HUES48 (cell line): Measurements from ENCODE around the gene RPL32.
A peak's percentile ranks its signal among the peaks of the same experiment; 100 is the strongest.

ENCODE experiments used
- H3K27ac ChIP-seq: one replicate; pipeline ENCODE4 v1.7.0; 2013; ENCODE audit warnings: low read depth, low read length, inconsistent platforms
- H3K27me3 ChIP-seq: 2 replicates; pipeline ENCODE4 v1.6.1; 2013; ENCODE audit warnings: mild to moderate bottlenecking, low read length; ENCODE audit not compliant: control insufficient read depth, insufficient read depth
- H3K36me3 ChIP-seq: 2 replicates; pipeline ENCODE4 v1.6.1; 2013; ENCODE audit warnings: low read length; ENCODE audit not compliant: control insufficient read depth, insufficient read depth
- H3K4me1 ChIP-seq: 2 replicates; pipeline ENCODE4 v1.6.1; 2013; ENCODE audit warnings: mild to moderate bottlenecking, low read length; ENCODE audit not compliant: control insufficient read depth, insufficient read depth
- H3K4me3 ChIP-seq: 2 replicates; pipeline ENCODE4 v1.5.1; 2013; ENCODE audit warnings: mild to moderate bottlenecking, low read depth, low read length
- H3K9ac ChIP-seq: 2 replicates; pipeline ENCODE4 v1.6.1; 2013; ENCODE audit warnings: mild to moderate bottlenecking, low read depth, low read length, moderate library complexity
- H3K9me3 ChIP-seq: 2 replicates; pipeline ENCODE4 v1.6.1; 2013; ENCODE audit warnings: low read length; ENCODE audit not compliant: control insufficient read depth, insufficient read depth

Gene RPL32

DNA sequence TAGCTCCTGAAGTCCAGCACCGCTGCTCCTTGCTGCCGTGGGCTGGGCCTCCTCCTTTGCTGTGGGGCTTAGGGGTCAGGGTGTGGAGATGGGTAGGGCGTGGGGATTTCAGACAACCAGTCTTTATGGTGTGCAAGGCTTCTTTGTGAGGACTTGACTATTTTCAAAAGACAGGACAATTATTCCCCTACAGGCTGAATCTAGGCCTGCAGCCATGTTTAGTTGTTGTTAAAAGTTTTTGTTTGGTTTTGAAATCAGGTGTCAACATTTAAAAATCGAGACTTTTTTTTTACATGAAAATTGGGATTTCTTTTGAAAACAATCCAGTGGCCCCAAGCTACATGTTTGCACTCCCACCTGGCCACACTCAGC is 10.6 kb downstream of the RPL32 start:
- peak overlapping the region; percentile 33 for H3K27ac ChIP-seq
- no peaks in the 10 kb centered on the region for H3K9me3 ChIP-seq
- H3K9ac ChIP-seq = no peak overlapping the region
- peaks cover 15% of the 10 kb centered on the region; the same call in 1 of the 2 replicates for H3K4me1 ChIP-seq
- H3K4me3 ChIP-seq = no peak overlapping the region
- no peaks in the 10 kb centered on the region for H3K27me3 ChIP-seq
- peaks cover 67% of the 10 kb centered on the region for H3K36me3 ChIP-seq

DNA sequence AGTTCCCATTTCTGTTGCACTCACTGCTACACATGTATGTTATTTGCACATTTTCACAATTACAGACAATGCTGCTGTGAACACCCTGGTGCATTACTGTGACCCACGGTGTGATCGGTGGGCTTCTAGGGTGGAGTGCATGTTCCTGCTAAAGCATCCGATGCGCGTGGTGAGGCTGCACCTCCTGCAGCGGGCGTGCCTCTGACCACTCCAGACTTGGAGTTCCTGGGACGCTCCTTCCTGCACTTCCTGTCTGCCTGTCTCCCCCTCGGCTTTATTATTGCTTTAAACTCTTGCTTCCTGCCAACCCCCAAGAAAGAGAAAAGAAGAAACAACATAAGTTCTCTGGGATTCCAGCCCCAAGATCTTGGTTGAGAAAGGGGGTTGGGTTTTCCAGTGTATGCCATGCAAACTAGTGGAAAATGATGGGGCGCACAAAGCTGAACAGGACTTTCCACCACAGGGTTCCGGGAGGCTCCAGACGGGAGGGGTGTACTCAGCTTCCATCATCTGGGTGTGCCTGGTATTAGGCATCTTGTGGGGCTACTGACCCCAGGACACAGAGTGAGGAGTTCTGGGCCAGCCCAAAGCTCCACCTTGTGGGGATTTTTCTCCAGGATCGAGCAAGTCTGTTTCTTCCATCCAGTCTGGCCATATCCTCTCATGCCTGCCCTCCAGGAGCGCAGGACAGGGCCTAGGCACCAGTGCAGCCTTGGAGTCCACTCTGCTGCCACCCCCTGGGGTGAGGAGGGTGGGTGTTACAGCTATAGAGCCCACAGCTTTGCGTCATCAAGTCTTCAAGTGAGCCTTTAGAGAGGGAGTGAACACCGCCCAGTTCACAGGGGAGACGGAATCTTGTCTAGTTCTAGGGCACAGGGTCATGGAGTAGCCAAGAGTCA is 11.2 kb downstream of the RPL32 start:
- peaks cover 64% of the 10 kb centered on the region for H3K36me3 ChIP-seq
- peaks cover 11% of the 10 kb centered on the region; the same call in 1 of the 2 replicates for H3K4me1 ChIP-seq
- peak overlapping the region; percentile 11 for H3K27ac ChIP-seq
- no peaks in the 10 kb centered on the region for H3K9me3 ChIP-seq
- no peak overlapping the region for H3K4me3 ChIP-seq
- H3K27me3 ChIP-seq = no peaks in the 10 kb centered on the region
- no peak overlapping the region for H3K9ac ChIP-seq

DNA sequence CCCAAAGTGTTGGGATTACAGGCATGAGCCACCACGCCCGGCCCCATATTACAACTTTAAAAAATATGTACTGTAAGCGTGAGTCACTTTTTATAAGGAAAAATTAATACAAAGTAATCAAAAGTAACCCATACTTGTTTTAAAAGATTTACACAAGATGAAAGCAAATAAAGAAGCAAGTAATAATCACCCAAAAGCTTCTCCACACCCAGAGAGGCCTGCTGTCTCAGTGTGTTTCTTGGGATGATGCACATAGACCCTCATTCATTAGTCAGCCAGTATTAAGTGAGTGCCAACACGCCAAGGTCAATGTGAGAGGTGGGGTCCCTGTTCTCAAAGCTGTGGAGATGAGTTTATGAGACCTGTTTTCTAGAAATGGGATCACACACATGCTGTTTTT is 12.0 kb downstream of the RPL32 start:
- Histone ChIP-seq H3K4me1 (peaks cover 10% of the 10 kb centered on the region; the same call in 1 of the 2 replicates), H3K27me3 (no peaks in the 10 kb centered on the region), H3K4me3 (no peak overlapping the region), H3K9ac (no peak overlapping the region), H3K27ac (no peak overlapping the region), H3K36me3 (peaks cover 57% of the 10 kb centered on the region), H3K9me3 (no peaks in the 10 kb centered on the region)

DNA sequence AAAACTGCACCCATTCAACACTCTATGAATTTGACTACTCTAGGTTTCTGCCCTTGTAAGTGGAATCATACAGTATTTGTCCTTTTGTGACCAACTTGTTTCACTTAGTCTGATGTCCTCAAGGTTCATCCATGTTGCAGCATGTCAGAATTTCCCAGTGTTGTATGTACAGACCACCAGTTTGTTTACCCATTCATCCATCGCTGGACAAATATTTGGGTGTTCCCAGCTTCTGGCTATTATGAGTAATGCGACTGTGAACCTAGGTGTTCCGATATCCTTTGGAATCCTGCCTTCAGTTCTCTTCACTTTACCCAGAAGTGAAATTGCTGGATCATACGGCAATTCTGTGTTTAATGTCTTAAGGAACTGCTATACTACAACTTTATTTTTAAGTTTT is 12.6 kb downstream of the RPL32 start:
- H3K27ac ChIP-seq = no peak overlapping the region
- H3K4me3 ChIP-seq = no peak overlapping the region
- H3K9ac ChIP-seq = no peak overlapping the region
- peaks cover 50% of the 10 kb centered on the region for H3K36me3 ChIP-seq
- H3K4me1 ChIP-seq = peaks cover 4% of the 10 kb centered on the region; the same call in 1 of the 2 replicates
- no peaks in the 10 kb centered on the region for H3K27me3 ChIP-seq
- no peaks in the 10 kb centered on the region for H3K9me3 ChIP-seq

DNA sequence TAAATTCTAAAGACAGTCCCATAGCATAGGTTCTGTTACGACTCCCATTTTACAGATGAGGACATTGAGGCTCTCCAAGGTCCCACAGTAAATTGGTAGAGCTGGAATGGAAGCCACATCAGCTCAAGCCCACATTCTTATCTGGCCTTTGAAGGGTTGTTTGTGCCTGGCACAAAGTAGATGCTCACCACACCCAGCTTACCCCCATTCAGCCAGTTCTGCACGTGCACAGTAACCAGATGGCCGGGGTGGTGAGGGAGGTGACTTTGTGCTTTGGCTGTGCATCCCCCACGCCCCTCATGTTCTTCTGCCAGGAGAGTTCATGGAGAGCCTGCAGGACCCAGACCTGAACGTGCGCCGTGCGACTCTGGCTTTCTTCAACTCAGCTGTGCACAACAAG is 16.2 kb downstream of the RPL32 start:
- H3K4me1 ChIP-seq = no peaks in the 10 kb centered on the region
- H3K9me3 ChIP-seq = no peaks in the 10 kb centered on the region
- no peak overlapping the region for H3K9ac ChIP-seq
- H3K27me3 ChIP-seq = no peaks in the 10 kb centered on the region
- no peak overlapping the region for H3K4me3 ChIP-seq
- peaks cover 23% of the 10 kb centered on the region for H3K36me3 ChIP-seq
- H3K27ac ChIP-seq = no peak overlapping the region

DNA sequence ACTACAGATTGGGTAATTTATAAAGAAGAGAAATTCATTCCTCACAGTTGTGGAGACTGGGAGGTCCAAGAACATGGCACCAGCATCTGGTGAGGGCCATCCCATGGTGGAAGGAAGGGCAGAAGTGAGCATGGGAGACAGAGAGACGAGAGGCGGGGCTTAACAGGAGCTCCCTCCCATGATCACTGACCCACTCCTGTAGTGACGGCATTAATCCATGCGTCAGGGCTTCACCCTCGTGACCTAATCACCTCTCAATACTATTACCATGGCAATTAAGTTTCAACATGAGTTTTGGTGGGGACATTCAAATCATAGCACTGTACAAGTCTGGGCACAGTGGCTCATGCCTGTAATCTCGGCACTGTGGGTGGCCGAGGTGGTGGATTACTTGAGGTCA is 17.1 kb downstream of the RPL32 start:
- H3K4me1 ChIP-seq = no peaks in the 10 kb centered on the region
- H3K4me3 ChIP-seq = no peak overlapping the region
- H3K27me3 ChIP-seq = no peaks in the 10 kb centered on the region
- no peak overlapping the region for H3K27ac ChIP-seq
- H3K9ac ChIP-seq = no peak overlapping the region
- H3K9me3 ChIP-seq = no peaks in the 10 kb centered on the region
- peaks cover 15% of the 10 kb centered on the region for H3K36me3 ChIP-seq

DNA sequence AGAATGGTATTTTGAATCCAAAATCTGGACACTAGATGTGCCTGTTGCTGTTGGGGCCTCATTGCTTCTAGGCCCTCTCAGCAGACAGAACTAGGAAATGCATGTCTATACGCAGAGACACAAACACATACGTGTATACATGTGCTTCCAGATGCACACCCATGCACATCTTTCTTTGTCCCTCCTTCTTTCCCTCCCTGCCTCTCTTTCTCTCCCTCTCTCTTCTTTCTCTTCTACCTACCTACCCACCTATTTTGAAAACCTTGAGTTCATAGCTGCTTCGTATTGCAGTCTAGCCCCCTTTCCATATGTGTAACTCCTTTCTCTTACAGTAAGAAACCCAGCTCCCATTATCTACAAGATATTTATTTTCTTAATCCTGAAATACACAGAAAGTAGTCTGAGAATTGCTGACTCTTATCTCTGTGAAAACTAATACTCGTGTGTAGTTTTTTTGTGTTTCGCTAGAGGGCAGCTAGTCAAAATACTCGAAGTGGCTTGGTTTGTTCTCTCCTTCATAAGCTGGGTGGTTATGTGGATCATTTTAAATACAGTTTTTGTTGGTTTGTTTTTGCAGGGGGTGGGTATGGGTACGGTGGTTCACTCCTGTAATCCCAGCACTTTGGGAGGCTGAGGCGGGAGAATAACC is 18.5 kb downstream of the RPL32 start:
- no peaks in the 10 kb centered on the region for H3K27me3 ChIP-seq
- no peaks in the 10 kb centered on the region for H3K9me3 ChIP-seq
- no peaks in the 10 kb centered on the region for H3K4me1 ChIP-seq
- H3K4me3 ChIP-seq = no peak overlapping the region
- H3K36me3 ChIP-seq = peaks cover 13% of the 10 kb centered on the region
- no peak overlapping the region for H3K9ac ChIP-seq
- H3K27ac ChIP-seq = no peak overlapping the region

DNA sequence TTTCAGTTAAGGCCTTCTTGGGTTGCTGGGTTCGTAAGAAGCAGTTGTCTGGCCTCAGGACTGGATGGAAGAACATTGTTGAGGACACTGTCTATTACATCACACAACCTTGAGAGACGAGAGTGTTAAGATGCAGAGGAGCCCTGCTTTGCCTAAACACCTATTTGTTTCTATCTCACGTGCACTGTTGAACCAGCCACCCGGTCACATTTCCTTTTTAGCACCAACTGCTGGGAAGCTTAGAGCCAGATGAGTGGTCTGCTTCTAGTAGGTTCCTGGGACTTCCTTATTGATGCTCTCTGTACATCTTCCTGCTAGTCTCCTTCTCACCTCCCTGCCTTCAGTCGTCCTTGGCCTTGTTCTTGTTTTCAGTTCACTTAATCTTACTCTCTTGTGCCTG is 22.6 kb downstream of the RPL32 start:
- Histone ChIP-seq H3K9ac (no peak overlapping the region), H3K36me3 (peaks cover 44% of the 10 kb centered on the region), H3K9me3 (no peaks in the 10 kb centered on the region), H3K4me3 (no peak overlapping the region), H3K27ac (no peak overlapping the region), H3K27me3 (no peaks in the 10 kb centered on the region), H3K4me1 (no peaks in the 10 kb centered on the region)

DNA sequence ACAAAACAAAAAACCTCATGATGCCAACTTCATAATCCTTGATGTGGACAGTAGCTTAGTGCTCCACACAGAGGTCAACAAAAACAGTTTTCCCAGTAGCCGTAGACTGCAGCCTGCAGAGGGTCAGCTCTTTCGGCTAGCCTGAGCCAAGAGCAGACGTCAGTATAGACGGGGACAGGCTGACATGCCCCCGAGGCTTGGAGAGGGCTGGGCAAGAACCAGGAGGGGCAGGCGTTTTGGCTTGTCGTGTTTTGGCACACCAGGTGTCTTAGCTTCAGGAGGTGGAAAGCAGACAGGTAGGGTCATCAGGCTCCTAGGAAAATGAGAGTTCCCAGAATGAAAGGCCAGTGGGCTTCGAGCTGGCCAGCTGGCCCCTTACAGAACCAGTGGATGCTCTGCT is 23.1 kb downstream of the RPL32 start:
- Histone ChIP-seq H3K9ac (no peak overlapping the region), H3K4me1 (no peaks in the 10 kb centered on the region), H3K27ac (no peak overlapping the region), H3K9me3 (no peaks in the 10 kb centered on the region), H3K36me3 (peaks cover 49% of the 10 kb centered on the region), H3K4me3 (no peak overlapping the region), H3K27me3 (no peaks in the 10 kb centered on the region)

DNA sequence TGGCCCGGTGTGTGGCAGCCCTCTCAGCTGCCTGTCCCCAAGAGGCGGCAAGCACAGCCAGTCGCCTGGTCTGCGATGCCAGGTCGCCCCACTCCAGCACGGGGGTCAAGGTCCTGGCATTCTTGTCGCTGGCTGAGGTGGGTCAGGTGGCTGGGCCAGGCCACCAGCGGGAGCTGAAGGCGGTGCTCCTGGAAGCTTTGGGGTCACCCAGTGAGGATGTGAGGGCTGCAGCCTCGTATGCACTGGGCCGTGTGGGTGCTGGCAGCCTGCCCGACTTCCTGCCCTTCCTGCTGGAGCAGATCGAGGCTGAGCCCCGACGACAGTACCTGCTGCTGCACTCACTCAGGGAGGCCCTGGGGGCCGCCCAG is 24.0 kb downstream of the RPL32 start:
- Histone ChIP-seq H3K4me1 (no peaks in the 10 kb centered on the region), H3K36me3 (peaks cover 52% of the 10 kb centered on the region), H3K27ac (no peak overlapping the region), H3K9ac (no peak overlapping the region), H3K4me3 (no peak overlapping the region), H3K27me3 (no peaks in the 10 kb centered on the region), H3K9me3 (no peaks in the 10 kb centered on the region)
